ENCODE measurements around the gene CHRM5. TPM values are rescaled to one million over a fixed set of nuclear protein-coding genes. Genes with fewer than 3 reads are reported as not detected.

Gene CHRM5
- total RNA-seq, 1 donor from 2014 or later: not detected

GRCh38 chr15:34027606-34028005, 59.3 kb downstream of the CHRM5 start:
- ATAC-seq (no peak), DNase-seq (no peak)
- H3K27ac ChIP-seq: no peak overlapping the region
- intact Hi-C loops (cut with DNase I): no loop called here
- H3K9me3 ChIP-seq: peaks cover 5% of the 10 kb centered on the region
- TF ChIP-seq CTCF (IDR thresholded peaks at IDR 0.05): no peak
- H3K36me3 ChIP-seq: no peaks in the 10 kb centered on the region
- no peaks in the 10 kb centered on the region for H3K27me3 ChIP-seq (ENCODE audit: low read depth)
- H3K4me3 ChIP-seq: no peak overlapping the region
- no peaks in the 10 kb centered on the region for H3K4me1 ChIP-seq

GRCh38 chr15:34031987-34032760, 63.9 kb downstream of the CHRM5 start:
- Histone ChIP-seq H3K27me3 (ENCODE audit: low read depth) (no peaks in the 10 kb centered on the region), H3K9me3 (peaks cover 5% of the 10 kb centered on the region), H3K4me1 (no peaks in the 10 kb centered on the region), H3K36me3 (no peaks in the 10 kb centered on the region), H3K4me3 (no peak overlapping the region), H3K27ac (no peak overlapping the region)
- ATAC-seq (no peak), DNase-seq (no peak)
- intact Hi-C loops (cut with DNase I): no loop called here
- TF ChIP-seq CTCF (IDR thresholded peaks at IDR 0.05): no peak

GRCh38 chr15:34038023-34038870, 70.0 kb downstream of the CHRM5 start:
- ATAC-seq (peak; percentile 96 to 97), DNase-seq (peak; percentile 88)
- no peaks in the 10 kb centered on the region for H3K9me3 ChIP-seq
- peak overlapping the region; percentile 92 for H3K4me3 ChIP-seq
- H3K4me1 ChIP-seq: peaks cover 18% of the 10 kb centered on the region
- intact Hi-C loops (cut with DNase I): no loop called here
- no peaks in the 10 kb centered on the region for H3K36me3 ChIP-seq
- no peaks in the 10 kb centered on the region for H3K27me3 ChIP-seq (ENCODE audit: low read depth)
- no peak for TF ChIP-seq CTCF (IDR thresholded peaks at IDR 0.05)
- peak overlapping the region; percentile 89 for H3K27ac ChIP-seq

GRCh38 chr15:34038871-34039789, 70.8 kb downstream of the CHRM5 start, which contains the start of gene AVEN:
TSS of gene AVEN (minus strand) at chr15:34039204. CDS start at chr15:34039046, 158 bp downstream.
- intact Hi-C loops (cut with DNase I): no loop called here
- peaks cover 18% of the 10 kb centered on the region for H3K4me1 ChIP-seq
- DNase-seq: peak; percentile 69
- H3K4me3 ChIP-seq: peak within 1 kb of the TSS; percentile 92
- TF ChIP-seq CTCF (IDR thresholded peaks at IDR 0.05): no peak
- H3K9me3 ChIP-seq: no peaks in the 10 kb centered on the region
- peak within 1 kb of the TSS; percentile 89 for H3K27ac ChIP-seq
- peak; percentile 79 to 81 for ATAC-seq
- H3K27me3 ChIP-seq (ENCODE audit: low read depth): no peaks in the 10 kb centered on the region
- no peaks in the 10 kb centered on the region for H3K36me3 ChIP-seq

GRCh38 chr15:34039790-34040113, 71.5 kb downstream of the CHRM5 start:
- DNase-seq (no peak), ATAC-seq (no peak)
- H3K36me3 ChIP-seq: no peaks in the 10 kb centered on the region
- H3K27ac ChIP-seq: peak overlapping the region; percentile 89
- H3K4me3 ChIP-seq: peak overlapping the region; percentile 92
- no peaks in the 10 kb centered on the region for H3K27me3 ChIP-seq (ENCODE audit: low read depth)
- no peaks in the 10 kb centered on the region for H3K9me3 ChIP-seq
- intact Hi-C loops (cut with DNase I): no loop called here
- no peak for TF ChIP-seq CTCF (IDR thresholded peaks at IDR 0.05)
- peaks cover 18% of the 10 kb centered on the region for H3K4me1 ChIP-seq
